GM10266 (cell line): ENCODE data around the gene OCSTAMP.

Source experiments
- DNase-seq: peaks from one replicate; pipeline ENCODE4 v3.0.0; 2012; ENCODE audit errors: extremely low spot score
- CTCF ChIP-seq: IDR thresholded peaks from 2 replicates; pipeline ENCODE4 v1.5.1; 2012; ENCODE audit warnings: mild to moderate bottlenecking, low read depth; ENCODE audit not compliant: control insufficient read depth, insufficient read depth; ENCODE audit errors: missing control alignments

OCSTAMP gene

GRCh38 chr20:46588532-46589511 is 38.4 kb upstream of the OCSTAMP start:
- TF ChIP-seq CTCF, result no peak
- DNase-seq, result peak; percentile 39

GRCh38 chr20:46587986-46588385 is 37.5 kb upstream of the OCSTAMP start:
- TF ChIP-seq CTCF, result no peak
- DNase-seq, result no peak

- DNase-seq, result no peak
- TF ChIP-seq CTCF, result no peak
Observed at GRCh38 chr20:46586724-46587123, 36.3 kb upstream of the OCSTAMP start.

GRCh38 chr20:46584508-46584907 is 34.1 kb upstream of the OCSTAMP start:
- DNase-seq, result no peak

GRCh38 chr20:46583411-46584214 is 33.2 kb upstream of the OCSTAMP start:
- no peak for DNase-seq
- TF ChIP-seq CTCF, result no peak

More at GRCh38 chr20:46584508-46584907, 34.1 kb upstream of the OCSTAMP start:
- no peak for TF ChIP-seq CTCF

GRCh38 chr20:46582648-46583047 is 32.2 kb upstream of the OCSTAMP start:
- DNase-seq, result no peak
- TF ChIP-seq CTCF, result no peak
